GM18507 (cell line): Measurements from ENCODE around the gene TXLNG.
A peak's percentile ranks its signal among the peaks of the same experiment; 100 is the strongest.
"Not testable (repeated sequence)": the region's sequence is repeated elsewhere in the genome, so short reads cannot be mapped to it uniquely, and the experiment has no call there.

ENCODE experiments used
- DNase-seq: peaks from one replicate; pipeline ENCODE4 v3.0.0; 2011; ENCODE audit warnings: low read depth; ENCODE audit not compliant: insufficient read length; ENCODE audit errors: extremely low spot score
- FAIRE-seq: peaks from 2 replicates; lab custom pipeline; 2011; peaks lifted over from hg19 to GRCh38; lab: Jason Lieb, UNC

The TXLNG gene

GRCh38 chrX:16832301-16832700, 46.0 kb downstream of the TXLNG start:
- no peak for DNase-seq
- no peak for FAIRE-seq

- DNase-seq (no peak), FAIRE-seq (no peak)
Measured at GRCh38 chrX:16834806-16835205, 48.5 kb downstream of the TXLNG start.

- FAIRE-seq (peak; percentile 26), DNase-seq (no peak)
Measured at GRCh38 chrX:16836371-16836770, 50.1 kb downstream of the TXLNG start.

GRCh38 chrX:16838202-16839066, 52.2 kb downstream of the TXLNG start:
- DNase-seq (no peak), FAIRE-seq (no peak)

GRCh38 chrX:16839219-16839851, 53.1 kb downstream of the TXLNG start:
- no peak for FAIRE-seq
- DNase-seq, result no peak

GRCh38 chrX:16839852-16840460, 53.7 kb downstream of the TXLNG start:
- FAIRE-seq (no peak), DNase-seq (no peak)

GRCh38 chrX:16842684-16843083, 56.4 kb downstream of the TXLNG start:
- FAIRE-seq (no peak), DNase-seq (no peak)

- no peak for FAIRE-seq
- DNase-seq, result no peak
Measured at GRCh38 chrX:16843208-16843909, 57.1 kb downstream of the TXLNG start.

GRCh38 chrX:16845686-16846085, 59.4 kb downstream of the TXLNG start:
- no peak for FAIRE-seq
- DNase-seq, result no peak

GRCh38 chrX:16848541-16848940, 62.3 kb downstream of the TXLNG start:
- no peak for DNase-seq
- no peak for FAIRE-seq

- no peak for DNase-seq
- peak; percentile 51 for FAIRE-seq
Measured at GRCh38 chrX:16851421-16851820, 65.2 kb downstream of the TXLNG start.

- DNase-seq, result no peak
- FAIRE-seq, result no peak
Measured at GRCh38 chrX:16851827-16852226, 65.6 kb downstream of the TXLNG start.

GRCh38 chrX:16852617-16853179, 66.4 kb downstream of the TXLNG start:
- no peak for DNase-seq
- FAIRE-seq, result peak; percentile 5

- FAIRE-seq (peak; percentile 15), DNase-seq (no peak)
Measured at GRCh38 chrX:16853537-16853936, 67.3 kb downstream of the TXLNG start.

GRCh38 chrX:16855363-16856075, 69.3 kb downstream of the TXLNG start:
- FAIRE-seq, result no peak
- DNase-seq, result no peak

GRCh38 chrX:16856076-16856404, 69.8 kb downstream of the TXLNG start:
- not testable (repeated sequence) for DNase-seq

GRCh38 chrX:16856744-16857143, 70.5 kb downstream of the TXLNG start:
- DNase-seq (no peak), FAIRE-seq (no peak)

More at GRCh38 chrX:16856076-16856404, 69.8 kb downstream of the TXLNG start:
- FAIRE-seq, result peak; percentile 29

GRCh38 chrX:16862829-16863228, 76.6 kb downstream of the TXLNG start:
- FAIRE-seq, result no peak
- DNase-seq, result no peak

GRCh38 chrX:16867947-16868346, 81.7 kb downstream of the TXLNG start:
- no peak for FAIRE-seq
- no peak for DNase-seq
